Esophagus mucosa (tissue), 1 donor: ENCODE measurements around the gene TCF20. TPM values are rescaled to one million over a fixed set of nuclear protein-coding genes. Genes with fewer than 3 reads are reported as not detected.

Source experiments
- ATAC-seq: fragments of 200-7000 bp; cut with Tn5 transposase; one replicate; pipeline ENCODE4 v1.9.1; 2020
- total RNA-seq: library from RNA; stranded (reverse); gene quantifications from one replicate; pipeline ENCODE4 v1.2.4, GENCODE V29; 2023
- donor health status: DM: yes; HTN: yes; CAD: no.

Gene TCF20
- total RNA-seq, 1 donor from 2014 or later, result 40.7 TPM

GRCh38 chr22:42300259-42301076 lies 30.0 kb upstream of the TCF20 start:
- peak; percentile 91 for ATAC-seq

GRCh38 chr22:42299586-42300258 lies 29.3 kb upstream of the TCF20 start:
- no peak for ATAC-seq

- ATAC-seq, result no peak
Observed at GRCh38 chr22:42298746-42299145, 28.3 kb upstream of the TCF20 start.

GRCh38 chr22:42297778-42298177 lies 27.3 kb upstream of the TCF20 start:
- no peak for ATAC-seq

- no peak for ATAC-seq
Observed at GRCh38 chr22:42296883-42297282, 26.4 kb upstream of the TCF20 start.

- ATAC-seq, result no peak
Observed at GRCh38 chr22:42296381-42296853, 26.0 kb upstream of the TCF20 start.

- peak; percentile 22 for ATAC-seq
Observed at GRCh38 chr22:42294034-42294985, 23.9 kb upstream of the TCF20 start.

- ATAC-seq, result no peak
Observed at GRCh38 chr22:42292732-42293520, 22.5 kb upstream of the TCF20 start.

- no peak for ATAC-seq
Observed at GRCh38 chr22:42291287-42291686, 20.8 kb upstream of the TCF20 start.

- no peak for ATAC-seq
Observed at GRCh38 chr22:42289671-42290541, 19.5 kb upstream of the TCF20 start.

GRCh38 chr22:42288791-42289190 lies 18.3 kb upstream of the TCF20 start:
- peak; percentile 46 for ATAC-seq

GRCh38 chr22:42287174-42287890 lies 16.9 kb upstream of the TCF20 start:
- ATAC-seq, result no peak

GRCh38 chr22:42286205-42286604 lies 15.8 kb upstream of the TCF20 start:
- ATAC-seq, result no peak

GRCh38 chr22:42285604-42286003 lies 15.2 kb upstream of the TCF20 start:
- no peak for ATAC-seq

- ATAC-seq, result no peak
Observed at GRCh38 chr22:42284643-42285181, 14.3 kb upstream of the TCF20 start.

GRCh38 chr22:42284202-42284591 lies 13.7 kb upstream of the TCF20 start:
- no peak for ATAC-seq

- ATAC-seq, result peak; percentile 3
Observed at GRCh38 chr22:42283278-42284201, 13.1 kb upstream of the TCF20 start.

- no peak for ATAC-seq
Observed at GRCh38 chr22:42282943-42283277, 12.5 kb upstream of the TCF20 start.
